HepG2 (cell line): ENCODE results near the gene RANBP6. TPM values are rescaled to one million over a fixed set of nuclear protein-coding genes. Genes with fewer than 3 reads are reported as not detected.

Experiments
- ATAC-seq: fragments of 200-7000 bp; cut with Tn5 transposase; 3 replicates; pipeline ENCODE4 v1.9.1; 2020; ENCODE audit warnings: mild to moderate bottlenecking, moderate library complexity
- BruUV-seq: library from RNA; stranded (reverse); fragments of 400-500 nt; replicated peaks from 2 replicates; lab custom pipeline; 2021; lab: Mats Ljungman, UMichigan
- CTCF ChIA-PET: fragments of 300-600 bp; formaldehyde crosslinking; extraction: SDS; loops from one replicate; lab custom pipeline; 2021; ENCODE audit warnings: low total read pairs, inconsistent platforms, low intra/inter-chr PET ratio; lab: Yijun Ruan, JAX
- POLR2A ChIA-PET: fragments of 350-600 bp; sonication (Branson Sonifier 250); formaldehyde crosslinking; loops from one replicate; lab custom pipeline; 2020; ENCODE audit warnings: antibody characterized with exemption, inconsistent platforms; lab: Yijun Ruan, JAX
- DNase-seq: peaks from one replicate; pipeline ENCODE4 v3.0.0-alpha.2; 2015; ENCODE audit warnings: low spot score
- FAIRE-seq: peaks from 3 replicates; lab custom pipeline; 2011; peaks lifted over from hg19 to GRCh38; lab: Jason Lieb, UNC
- H2AFZ ChIP-seq: one replicate; pipeline ENCODE4 v1.6.1; 2011; ENCODE audit warnings: low read length, inconsistent platforms
- H3K27ac ChIP-seq: fragments of 300-600 bp; 3 replicates; pipeline ENCODE4 v1.8.0; 2011; ENCODE audit warnings: mixed run types, mild to moderate bottlenecking, mixed read lengths, low read length, inconsistent platforms; ENCODE audit not compliant: insufficient read depth; ENCODE audit errors: extremely low read length
- H3K27me3 ChIP-seq, 2 experiments: fragments of 200-600 bp in 1 of 2; 2 replicates in 1 of 2; 3 replicates in 1 of 2; pipeline versions ENCODE4 v1.6.0 to v1.8.0; 2011; ENCODE audit warnings: low read length in 2 of 2, mild to moderate bottlenecking in 2 of 2, moderate library complexity in 2 of 2, inconsistent platforms in 1 of 2; ENCODE audit not compliant: insufficient read depth in 2 of 2, control insufficient read depth in 1 of 2
- H3K36me3 ChIP-seq, 2 experiments: fragments of 200-600 bp in 1 of 2; replicated peaks in 1 of 2; 2 replicates in 1 of 2; 3 replicates in 1 of 2; pipeline versions ENCODE4 v1.5.1 to v1.8.0; 2011; ENCODE audit warnings: low read length in 2 of 2, inconsistent platforms in 1 of 2; ENCODE audit not compliant: insufficient read depth in 2 of 2, control insufficient read depth in 1 of 2
- H3K4me1 ChIP-seq: 2 replicates; pipeline ENCODE4 v1.5.1; 2012; ENCODE audit warnings: low read length, inconsistent platforms; ENCODE audit not compliant: insufficient read depth
- H3K4me2 ChIP-seq: 2 replicates; pipeline ENCODE4 v1.6.0; 2011; ENCODE audit warnings: low read depth, low read length, inconsistent platforms
- H3K4me3 ChIP-seq, 3 experiments: fragments of 200-600 bp in 1 of 3; sonication (generic), shearing (Covaris generic) in 1 of 3; replicated peaks in 1 of 3; 2 replicates each; pipeline ENCODE4 v1.5.1; 2011 to 2016; ENCODE audit warnings: low read length in 3 of 3, inconsistent platforms in 2 of 3, low read depth in 2 of 3, mild to moderate bottlenecking in 2 of 3, control low read depth in 1 of 3, mixed read lengths in 1 of 3; ENCODE audit not compliant: insufficient read depth in 1 of 3
- H3K79me2 ChIP-seq: one replicate; pipeline ENCODE4 v1.6.1; 2011; ENCODE audit warnings: low read length, inconsistent platforms; ENCODE audit not compliant: insufficient read depth
- H3K9ac ChIP-seq: 2 replicates; pipeline ENCODE4 v1.6.0; 2011; ENCODE audit warnings: mild to moderate bottlenecking, low read depth, low read length, inconsistent platforms; ENCODE audit not compliant: insufficient read depth
- H3K9me3 ChIP-seq: 2 replicates; pipeline ENCODE4 v1.5.1; 2012; ENCODE audit warnings: mild to moderate bottlenecking, low read length
- H4K20me1 ChIP-seq: 2 replicates; pipeline ENCODE4 v1.6.0; 2011; ENCODE audit warnings: inconsistent platforms, mild to moderate bottlenecking, low read length, moderate library complexity; ENCODE audit not compliant: insufficient read depth
- ARID5B ChIP-seq: IDR thresholded peaks from 2 replicates; pipeline ENCODE4 v1.4.0; 2020; ENCODE audit warnings: mild to moderate bottlenecking, missing genetic modification reagents
- CBX1 ChIP-seq: IDR thresholded peaks from one replicate; pipeline ENCODE4 v1.6.1; 2016; ENCODE audit warnings: antibody characterized with exemption, low read depth
- ELF4 ChIP-seq: sonication (generic); formaldehyde crosslinking; IDR thresholded peaks from 2 replicates; pipeline ENCODE4 v1.5.0; 2020; ENCODE audit warnings: missing genetic modification reagents, mild to moderate bottlenecking, moderate library complexity, borderline replicate concordance
- HOXA3 ChIP-seq: sonication (generic); formaldehyde crosslinking; IDR thresholded peaks from 2 replicates; pipeline ENCODE4 v1.5.0; 2020; ENCODE audit warnings: missing genetic modification reagents
- KMT2A ChIP-seq: sonication (generic); formaldehyde crosslinking; IDR thresholded peaks from 2 replicates; pipeline ENCODE4 v1.4.0; 2020; ENCODE audit warnings: missing genetic modification reagents
- MEIS2 ChIP-seq: sonication (generic); formaldehyde crosslinking; IDR thresholded peaks from 2 replicates; pipeline ENCODE4 v1.9.0; 2021; ENCODE audit warnings: mild to moderate bottlenecking, missing genetic modification reagents
- MLX ChIP-seq: IDR thresholded peaks from 2 replicates; pipeline ENCODE4 v1.6.1; 2016
- PHF8 ChIP-seq: sonication (generic); formaldehyde crosslinking; IDR thresholded peaks from 2 replicates; pipeline ENCODE4 v1.5.0; 2020; ENCODE audit warnings: missing genetic modification reagents
- SKI ChIP-seq: fragments of 450-650 bp; IDR thresholded peaks from one replicate; pipeline ENCODE4 v1.6.1; 2018; ENCODE audit warnings: mild to moderate bottlenecking; ENCODE audit not compliant: partially characterized antibody
- SRY ChIP-seq: sonication (generic); formaldehyde crosslinking; IDR thresholded peaks from 2 replicates; pipeline ENCODE4 v1.8.0; 2022; ENCODE audit warnings: mild to moderate bottlenecking, missing genetic modification reagents
- ZFP62 ChIP-seq: sonication (generic); formaldehyde crosslinking; IDR thresholded peaks from 2 replicates; pipeline ENCODE4 v1.4.0; 2020; ENCODE audit warnings: missing genetic modification reagents
- ZMAT3 ChIP-seq: sonication (generic); formaldehyde crosslinking; conservative IDR thresholded peaks from 2 replicates; pipeline ENCODE4 v1.7.0; 2021; ENCODE audit warnings: missing genetic modification reagents
- ZNF34 ChIP-seq: sonication (generic); formaldehyde crosslinking; IDR thresholded peaks from 2 replicates; pipeline ENCODE4 v1.4.0; 2020; ENCODE audit warnings: mild to moderate bottlenecking, missing genetic modification reagents, borderline replicate concordance
- ZNF510 ChIP-seq: sonication (generic); formaldehyde crosslinking; IDR thresholded peaks from 2 replicates; pipeline ENCODE4 v1.4.0; 2020; ENCODE audit warnings: low read depth, mild to moderate bottlenecking, missing genetic modification reagents
- ZNF616 ChIP-seq: sonication (generic); formaldehyde crosslinking; IDR thresholded peaks from 2 replicates; pipeline ENCODE4 v1.5.0; 2020; ENCODE audit warnings: low read depth, mild to moderate bottlenecking, missing genetic modification reagents
- ZNF773 ChIP-seq: sonication (generic); formaldehyde crosslinking; IDR thresholded peaks from 2 replicates; pipeline ENCODE4 v1.4.0; 2020; ENCODE audit warnings: missing genetic modification reagents, borderline replicate concordance
- ZNF891 ChIP-seq: sonication (generic); formaldehyde crosslinking; IDR thresholded peaks from 2 replicates; pipeline ENCODE4 v1.5.0; 2020; ENCODE audit warnings: mild to moderate bottlenecking, missing genetic modification reagents
- ZZZ3 ChIP-seq: sonication (generic); formaldehyde crosslinking; IDR thresholded peaks from 2 replicates; pipeline ENCODE4 v1.4.0; 2020; ENCODE audit warnings: missing genetic modification reagents, mild to moderate bottlenecking, borderline replicate concordance
- WGBS: methylation state at CpG from one replicate; pipeline ENCODE4 v1.1.6; 2017; ENCODE audit warnings: low lambda C conversion rate; 5-methylcytosine and 5-hydroxymethylcytosine counted together
- in situ Hi-C: cut with HindIII; loops from 2 replicates; pipeline ENCODE4 v1.10.0; 2017; ENCODE audit warnings: low pct_unique_long_range_greater_than_20kb; ENCODE audit not compliant: extremely low pct_ligation_motif_present
- intact Hi-C: fragments of 100-400 bp; cut with micrococcal nuclease; formaldehyde crosslinking; loops from one replicate; pipeline ENCODE4 v1.10.0; 2022; ENCODE audit not compliant: unreplicated experiment
- polyA plus RNA-seq, 8 experiments: library from polyadenylated mRNA; depleted of rRNA in 3 of 8; stranded (reverse) in 7 of 8; unstranded in 1 of 8; fragments of >200 nt; fragmentation: Illumina TruSeq in 4 of 8; extraction: Trizol in 4 of 8; gene quantifications; 2 replicates each; pipeline versions ENCODE4 v1.2.1 to v1.2.3, GENCODE V29; 2011 to 2016; ENCODE audit warnings: low read depth in 4 of 8, missing spikeins in 1 of 8, mixed read lengths in 1 of 8; ENCODE audit not compliant: insufficient read depth in 1 of 8
- total RNA-seq, 5 experiments: library from RNA; depleted of rRNA; stranded (reverse); fragments of >200 nt; fragmentation: Illumina TruSeq; extraction: Trizol; gene quantifications; 2 replicates each; pipeline ENCODE4 v1.2.3, GENCODE V29; 2016; ENCODE audit warnings: low read depth in 1 of 5

RANBP6 gene
- total and polyA plus RNA-seq, 2 of the 13 experiments (the other 11 are each of a cell fraction or from before 2014, with no cell fraction given) = 7.5 to 26.0 TPM

GRCh38 chr9:6036391-6036790 is 21.0 kb upstream of the RANBP6 start:
- 33% methylated on average over 3 of the region's 3 CpGs for WGBS
- H3K4me2 ChIP-seq = no peak overlapping the region
- in situ Hi-C loops = no loop called here
- ChIA-PET CTCF (no interaction called here), POLR2A (no interaction called here)
- no peaks in the 10 kb centered on the region for H3K9me3 ChIP-seq
- peaks cover 0 to 11% of the 10 kb centered on the region in 2 experiments; a peak in 1 of 5 replicates for H3K27me3 ChIP-seq
- DNase-seq = no peak
- H3K9ac ChIP-seq = no peak overlapping the region
- no peak overlapping the region for H2AFZ ChIP-seq
- no peak for FAIRE-seq
- H3K27ac ChIP-seq = no peak overlapping the region
- no peak for TF ChIP-seq HOXA3 (CRISPR knock-in tag)
- no peak for TF ChIP-seq SKI
- no peak for TF ChIP-seq ZNF891 (CRISPR knock-in tag)
- no peak for TF ChIP-seq ZNF616 (CRISPR knock-in tag)
- TF ChIP-seq MLX (CRISPR knock-in tag) = no peak
- TF ChIP-seq ZNF510 (CRISPR knock-in tag) = no peak
- no peak for TF ChIP-seq KMT2A (CRISPR knock-in tag)
- TF ChIP-seq CBX1 = no peak
- no peak for TF ChIP-seq ZMAT3
- no peak for ATAC-seq
- no TSS peak for BruUV-seq
- no peak overlapping the region for H3K4me3 ChIP-seq
- no peaks in the 10 kb centered on the region for H3K36me3 ChIP-seq
- intact Hi-C loops = no loop called here
- H3K79me2 ChIP-seq = no peaks in the 10 kb centered on the region
- H4K20me1 ChIP-seq = no peaks in the 10 kb centered on the region
- H3K4me1 ChIP-seq = peaks cover 9% of the 10 kb centered on the region; the same call in 1 of the 2 replicates

- CTCF ChIA-PET = no interaction called here
- H2AFZ ChIP-seq = no peak overlapping the region
- H4K20me1 ChIP-seq = no peaks in the 10 kb centered on the region
- peaks cover 10% of the 10 kb centered on the region; the same call in 1 of the 2 replicates for H3K4me1 ChIP-seq
- H3K9me3 ChIP-seq = no peaks in the 10 kb centered on the region
- peak; percentile 15 for DNase-seq
- no peak overlapping the region for H3K27ac ChIP-seq
- in situ Hi-C loops (no loop called here), intact Hi-C loops (no loop called here)
- ATAC-seq = peak; percentile 94
- peak overlapping the region; percentile 26; the same call in 1 of the 2 replicates for H3K4me2 ChIP-seq
- H3K36me3 ChIP-seq = no peaks in the 10 kb centered on the region
- BruUV-seq = no TSS peak
- 33% methylated on average over 1 of the region's 5 CpGs for WGBS
- no peaks in the 10 kb centered on the region for H3K79me2 ChIP-seq
- no peak for FAIRE-seq
- POLR2A ChIA-PET = no interaction called here
- no peak overlapping the region for H3K9ac ChIP-seq
- peak overlapping the region in 1 of 3 experiments; percentile 9; a peak in 1 of 6 replicates for H3K4me3 ChIP-seq
- peaks cover 0 to 11% of the 10 kb centered on the region in 2 experiments; a peak in 1 of 5 replicates for H3K27me3 ChIP-seq
- TF ChIP-seq ELF4 (CRISPR knock-in tag) = no peak
- no peak for TF ChIP-seq PHF8 (CRISPR knock-in tag)
- no peak for TF ChIP-seq ZFP62
- TF ChIP-seq ZNF773 (CRISPR knock-in tag) = no peak
- TF ChIP-seq ARID5B (CRISPR knock-in tag) = no peak
- no peak for TF ChIP-seq ZNF34
- TF ChIP-seq SRY = no peak
- no peak for TF ChIP-seq ZZZ3 (CRISPR knock-in tag)
- no peak for TF ChIP-seq MEIS2 (CRISPR knock-in tag)
Measured at GRCh38 chr9:6034954-6035353, 19.5 kb upstream of the RANBP6 start.
